Fibroblast of lung (primary cell): ENCODE measurements around the gene CTDSPL. TPM values are rescaled to one million over a fixed set of nuclear protein-coding genes. Genes with fewer than 3 reads are reported as not detected.
A peak's percentile ranks its signal among the peaks of the same experiment; 100 is the strongest.

Source experiments
- DNase-seq, 2 donors: peaks; one replicate each; pipeline versions ENCODE4 v3.0.0 to v3.0.0-alpha.2; 2010; ENCODE audit warnings: low read depth in 2 of 2
- H2AFZ ChIP-seq: 2 replicates; pipeline ENCODE4 v1.5.1; 2012; ENCODE audit warnings: low read length, control low read depth, inconsistent platforms
- H3K27ac ChIP-seq: 2 replicates; pipeline ENCODE4 v1.5.1; 2011; ENCODE audit warnings: low read length, control low read depth; ENCODE audit not compliant: insufficient read depth
- H3K27me3 ChIP-seq: 2 replicates; pipeline ENCODE4 v1.5.1; 2011; ENCODE audit warnings: mild to moderate bottlenecking, low read length; ENCODE audit not compliant: control insufficient read depth, insufficient read depth
- H3K36me3 ChIP-seq: 2 replicates; pipeline ENCODE4 v1.5.1; 2011; ENCODE audit warnings: low read length; ENCODE audit not compliant: control insufficient read depth, insufficient read depth
- H3K4me1 ChIP-seq: 2 replicates; pipeline ENCODE4 v1.5.1; 2011; ENCODE audit warnings: low read length; ENCODE audit not compliant: control insufficient read depth, insufficient read depth; ENCODE audit errors: extremely low read depth
- H3K4me2 ChIP-seq: 2 replicates; pipeline ENCODE4 v1.5.1; 2011; ENCODE audit warnings: low read length, control low read depth; ENCODE audit not compliant: insufficient read depth; ENCODE audit errors: extremely low read depth
- H3K4me3 ChIP-seq, 4 experiments: fragments of 200-600 bp in 1 of 4; sonication (generic) in 1 of 4; replicated peaks in 1 of 4; 2 replicates each; pipeline ENCODE4 v1.5.1; 2011 to 2016; ENCODE audit warnings: low read length in 4 of 4, low read depth in 3 of 4, mild to moderate bottlenecking in 3 of 4, control low read depth in 2 of 4, inconsistent platforms in 1 of 4, mixed read lengths in 1 of 4; ENCODE audit not compliant: insufficient read depth in 1 of 4; ENCODE audit errors: control extremely low read depth in 1 of 4
- H3K79me2 ChIP-seq: 2 replicates; pipeline ENCODE4 v1.5.1; 2012; ENCODE audit warnings: mild to moderate bottlenecking, low read length, inconsistent platforms; ENCODE audit not compliant: control insufficient read depth, insufficient read depth
- H3K9ac ChIP-seq: 2 replicates; pipeline ENCODE4 v1.5.1; 2011; ENCODE audit warnings: mild to moderate bottlenecking, low read length, control low read depth; ENCODE audit not compliant: insufficient read depth
- H3K9me3 ChIP-seq: 2 replicates; pipeline ENCODE4 v1.5.1; 2012; ENCODE audit warnings: low read depth, low read length; ENCODE audit not compliant: control insufficient read depth, insufficient read depth
- H4K20me1 ChIP-seq: 2 replicates; pipeline ENCODE4 v1.5.1; 2011; ENCODE audit warnings: low read length; ENCODE audit not compliant: control insufficient read depth, insufficient read depth; ENCODE audit errors: extremely low read depth
- EZH2 ChIP-seq: IDR thresholded peaks from 2 replicates; pipeline ENCODE4 v1.5.1; 2012; ENCODE audit warnings: low read length, control low read depth, mild to moderate bottlenecking; ENCODE audit errors: missing control alignments
- polyA plus RNA-seq, 2 donors: library from polyadenylated mRNA; depleted of rRNA in 1 of 2; stranded (reverse) in 1 of 2; unstranded in 1 of 2; fragments of >200 nt; gene quantifications; 2 replicates each; pipeline ENCODE4 v1.2.1, GENCODE V29; 2011 to 2012; ENCODE audit warnings: missing spikeins in 1 of 2
- total RNA-seq: library from RNA; depleted of rRNA; stranded (reverse); fragments of >200 nt; gene quantifications from 2 replicates; pipeline ENCODE4 v1.2.1, GENCODE V29; 2014
- TF ChIP-seq, protein P1 (sequence below), 2 donors: IDR thresholded peaks in 1 of 2; conservative IDR thresholded peaks in 1 of 2; 1 replicate in 1 of 2; 2 replicates in 1 of 2; pipeline ENCODE4 v1.5.1; 2011 to 2012; ENCODE audit warnings: low read length in 2 of 2, control low read depth in 1 of 2, inconsistent platforms in 1 of 2, low read depth in 1 of 2, mild to moderate bottlenecking in 1 of 2

Gene CTDSPL
- total and polyA plus RNA-seq, 2 donors (not counting 1 experiment from before 2014, with no cell fraction given) = 34.0 to 51.5 TPM

DNA sequence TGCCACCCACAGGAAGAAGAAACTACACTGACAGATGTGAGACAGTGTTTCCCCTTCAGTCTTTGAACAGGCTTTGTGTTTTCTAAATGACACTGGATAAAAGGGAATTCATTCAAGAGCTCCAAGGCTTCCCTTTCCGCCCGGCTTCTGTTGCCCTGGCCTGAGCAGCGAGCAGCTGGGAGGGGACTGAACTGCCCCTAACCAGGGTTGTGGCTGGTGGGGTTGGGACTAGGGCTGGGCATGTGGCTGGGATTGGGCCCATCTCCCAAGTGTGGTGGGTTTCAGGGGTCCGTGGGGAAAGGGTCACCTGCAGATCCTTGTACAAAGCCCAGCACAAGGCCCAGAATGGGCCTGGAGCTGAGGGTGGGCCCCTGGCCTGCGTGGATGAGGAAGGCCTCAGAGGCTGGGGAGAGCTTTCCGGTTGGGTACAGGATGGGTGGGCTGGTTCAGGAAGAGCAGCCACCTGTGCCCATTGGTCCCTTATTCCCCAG, 139.3 kb downstream of the CTDSPL start:
- no peak overlapping the region for H3K9ac ChIP-seq
- H4K20me1 ChIP-seq = no peaks in the 10 kb centered on the region
- H3K4me1 ChIP-seq = peaks cover 7% of the 10 kb centered on the region
- H3K79me2 ChIP-seq = no peaks in the 10 kb centered on the region
- H3K4me3 ChIP-seq = no peak overlapping the region
- no peaks in the 10 kb centered on the region for H3K9me3 ChIP-seq
- no peak overlapping the region for H3K4me2 ChIP-seq
- H2AFZ ChIP-seq = no peak overlapping the region
- H3K27ac ChIP-seq = no peak overlapping the region
- H3K27me3 ChIP-seq = no peaks in the 10 kb centered on the region
- TF ChIP-seq, protein P1, sequence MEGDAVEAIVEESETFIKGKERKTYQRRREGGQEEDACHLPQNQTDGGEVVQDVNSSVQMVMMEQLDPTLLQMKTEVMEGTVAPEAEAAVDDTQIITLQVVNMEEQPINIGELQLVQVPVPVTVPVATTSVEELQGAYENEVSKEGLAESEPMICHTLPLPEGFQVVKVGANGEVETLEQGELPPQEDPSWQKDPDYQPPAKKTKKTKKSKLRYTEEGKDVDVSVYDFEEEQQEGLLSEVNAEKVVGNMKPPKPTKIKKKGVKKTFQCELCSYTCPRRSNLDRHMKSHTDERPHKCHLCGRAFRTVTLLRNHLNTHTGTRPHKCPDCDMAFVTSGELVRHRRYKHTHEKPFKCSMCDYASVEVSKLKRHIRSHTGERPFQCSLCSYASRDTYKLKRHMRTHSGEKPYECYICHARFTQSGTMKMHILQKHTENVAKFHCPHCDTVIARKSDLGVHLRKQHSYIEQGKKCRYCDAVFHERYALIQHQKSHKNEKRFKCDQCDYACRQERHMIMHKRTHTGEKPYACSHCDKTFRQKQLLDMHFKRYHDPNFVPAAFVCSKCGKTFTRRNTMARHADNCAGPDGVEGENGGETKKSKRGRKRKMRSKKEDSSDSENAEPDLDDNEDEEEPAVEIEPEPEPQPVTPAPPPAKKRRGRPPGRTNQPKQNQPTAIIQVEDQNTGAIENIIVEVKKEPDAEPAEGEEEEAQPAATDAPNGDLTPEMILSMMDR (conservative IDR thresholded peaks at IDR 0.05 in 1 of 2, IDR thresholded peaks at IDR 0.05 in 1 of 2; ENCODE audit: low read depth in 1 of 2, low read length in 2 of 2) = no peak
- no peak for TF ChIP-seq EZH2
- H3K36me3 ChIP-seq = peaks cover 3% of the 10 kb centered on the region
- DNase-seq = no peak

DNA sequence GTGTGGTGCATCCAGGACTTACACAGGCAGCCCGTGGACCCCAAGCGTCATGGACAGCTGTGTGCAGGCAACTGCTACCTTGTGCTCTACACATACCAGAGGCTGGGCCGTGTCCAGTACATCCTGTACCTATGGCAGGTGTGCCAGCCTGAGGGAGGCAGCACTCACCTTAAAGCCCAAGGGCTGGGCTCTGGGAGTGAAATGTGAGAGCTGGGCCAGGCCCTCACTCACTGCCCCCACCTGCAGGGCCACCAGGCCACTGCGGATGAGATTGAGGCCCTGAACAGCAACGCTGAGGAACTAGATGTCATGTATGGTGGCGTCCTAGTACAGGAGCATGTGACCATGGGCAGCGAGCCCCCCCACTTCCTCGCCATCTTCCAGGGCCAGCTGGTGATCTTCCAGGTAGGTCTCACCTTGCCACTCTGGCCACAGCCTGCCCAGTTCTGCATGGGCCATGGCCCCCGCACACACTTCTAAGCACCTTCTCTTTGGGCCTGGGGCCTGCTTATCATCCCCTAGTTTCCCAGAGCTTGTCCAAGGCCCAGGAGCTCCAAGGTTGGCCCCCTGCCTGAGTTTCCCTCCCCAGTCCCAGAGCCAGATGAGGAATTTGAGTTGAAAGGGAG, 139.9 kb downstream of the CTDSPL start:
- DNase-seq = no peak
- TF ChIP-seq, protein P1 (conservative IDR thresholded peaks at IDR 0.05 in 1 of 2, IDR thresholded peaks at IDR 0.05 in 1 of 2; ENCODE audit: low read depth in 1 of 2, low read length in 2 of 2) = peak in 1 of 2 donors; percentile 6
- no peak for TF ChIP-seq EZH2
- no peaks in the 10 kb centered on the region for H4K20me1 ChIP-seq
- H3K36me3 ChIP-seq = peaks cover 4% of the 10 kb centered on the region
- H3K9ac ChIP-seq = no peak overlapping the region
- no peaks in the 10 kb centered on the region for H3K27me3 ChIP-seq
- H3K4me3 ChIP-seq = no peak overlapping the region
- H3K4me1 ChIP-seq = peaks cover 7% of the 10 kb centered on the region
- H3K27ac ChIP-seq = no peak overlapping the region
- no peaks in the 10 kb centered on the region for H3K9me3 ChIP-seq
- no peak overlapping the region for H3K4me2 ChIP-seq
- H2AFZ ChIP-seq = no peak overlapping the region
- H3K79me2 ChIP-seq = no peaks in the 10 kb centered on the region

DNA sequence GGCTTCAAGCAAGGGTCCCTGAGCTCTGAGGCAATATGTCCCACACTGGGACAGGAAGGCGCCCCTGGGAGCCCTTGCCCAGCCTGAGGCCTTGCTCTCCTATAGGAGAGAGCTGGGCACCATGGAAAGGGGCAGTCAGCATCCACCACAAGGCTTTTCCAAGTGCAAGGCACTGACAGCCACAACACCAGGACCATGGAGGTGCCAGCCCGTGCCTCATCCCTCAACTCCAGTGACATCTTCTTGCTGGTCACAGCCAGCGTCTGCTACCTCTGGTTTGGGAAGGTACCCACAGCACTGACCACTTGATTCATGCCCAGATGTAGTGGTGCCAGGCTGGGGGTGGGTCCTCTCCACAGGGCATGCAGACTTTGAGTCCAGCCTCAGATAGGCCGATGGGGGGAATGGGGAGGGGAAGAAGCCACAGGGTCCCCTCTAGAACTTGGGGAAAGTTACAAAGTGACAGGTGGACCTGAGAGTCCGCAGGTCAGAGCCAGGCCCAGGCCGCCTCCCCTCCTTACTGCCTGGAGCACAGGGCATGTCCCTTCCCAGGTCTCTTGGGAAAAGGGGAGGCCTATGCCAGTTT, 140.7 kb downstream of the CTDSPL start:
- no peak overlapping the region for H2AFZ ChIP-seq
- peaks cover 7% of the 10 kb centered on the region for H3K4me1 ChIP-seq
- no peak overlapping the region for H3K4me2 ChIP-seq
- TF ChIP-seq, protein P1 (conservative IDR thresholded peaks at IDR 0.05 in 1 of 2, IDR thresholded peaks at IDR 0.05 in 1 of 2; ENCODE audit: low read depth in 1 of 2, low read length in 2 of 2) = no peak
- TF ChIP-seq EZH2 = no peak
- no peak overlapping the region for H3K9ac ChIP-seq
- H4K20me1 ChIP-seq = no peaks in the 10 kb centered on the region
- DNase-seq = no peak
- no peaks in the 10 kb centered on the region for H3K79me2 ChIP-seq
- no peaks in the 10 kb centered on the region for H3K9me3 ChIP-seq
- H3K27ac ChIP-seq = no peak overlapping the region
- H3K36me3 ChIP-seq = peaks cover 5% of the 10 kb centered on the region
- no peak overlapping the region for H3K4me3 ChIP-seq
- H3K27me3 ChIP-seq = no peaks in the 10 kb centered on the region
